KMS-11 (cell line): Measurements from ENCODE around the gene ERC2.

Source experiments
- H2AFZ ChIP-seq: fragments of 200-600 bp; sonication (generic); 2 replicates; pipeline ENCODE4 v1.6.1; 2016; ENCODE audit warnings: antibody characterized with exemption, mixed run types, low read depth
- H3K27ac ChIP-seq: fragments of 200-600 bp; sonication (generic); 2 replicates; pipeline ENCODE4 v1.6.1; 2016; ENCODE audit warnings: mild to moderate bottlenecking, mixed run types
- H3K27me3 ChIP-seq: fragments of 200-600 bp; sonication (generic); 2 replicates; pipeline ENCODE4 v1.6.1; 2017; ENCODE audit warnings: mild to moderate bottlenecking, low read depth, mixed run types, moderate library complexity; ENCODE audit not compliant: insufficient read depth
- H3K36me3 ChIP-seq: fragments of 200-600 bp; sonication (generic); 2 replicates; pipeline ENCODE4 v1.6.1; 2017; ENCODE audit warnings: mild to moderate bottlenecking, mixed run types; ENCODE audit not compliant: insufficient read depth
- H3K4me1 ChIP-seq: fragments of 200-600 bp; sonication (generic); 2 replicates; pipeline ENCODE4 v1.6.1; 2016; ENCODE audit warnings: mild to moderate bottlenecking, low read depth, mixed run types; ENCODE audit not compliant: poor library complexity, severe bottlenecking
- H3K4me2 ChIP-seq: fragments of 200-600 bp; sonication (generic); 2 replicates; pipeline ENCODE4 v1.7.0; 2016; ENCODE audit warnings: mild to moderate bottlenecking, mixed run types
- H3K4me3 ChIP-seq: fragments of 200-600 bp; sonication (generic); IDR thresholded peaks from 2 replicates; pipeline ENCODE4 v1.6.1; 2017; ENCODE audit warnings: low read depth, low read length, mixed read lengths; ENCODE audit not compliant: insufficient read depth
- H3K79me2 ChIP-seq: fragments of 200-600 bp; sonication (generic); 2 replicates; pipeline ENCODE4 v1.6.1; 2016; ENCODE audit warnings: low read depth, mixed run types; ENCODE audit not compliant: insufficient read depth
- H3K9ac ChIP-seq: fragments of 200-600 bp; sonication (generic); 2 replicates; pipeline ENCODE4 v1.6.1; 2016; ENCODE audit warnings: mild to moderate bottlenecking, mixed run types
- H4K20me1 ChIP-seq: fragments of 200-600 bp; sonication (generic); 2 replicates; pipeline ENCODE4 v1.6.1; 2016; ENCODE audit warnings: mild to moderate bottlenecking, mixed run types; ENCODE audit not compliant: insufficient read depth
- CTCF ChIP-seq: fragments of 200-600 bp; sonication (generic); conservative IDR thresholded peaks from 2 replicates; pipeline ENCODE4 v1.6.1; 2017; ENCODE audit warnings: low read depth, mild to moderate bottlenecking, antibody characterized with exemption, low read length, moderate library complexity, mixed read lengths

The ERC2 gene

GRCh38 chr3:55591888-55592287, 876.4 kb downstream of the ERC2 start:
- Histone ChIP-seq H2AFZ (no peak overlapping the region), H3K4me1 (no peaks in the 10 kb centered on the region), H3K36me3 (no peaks in the 10 kb centered on the region), H3K9ac (no peak overlapping the region), H3K27ac (no peak overlapping the region), H3K4me3 (no peak overlapping the region), H3K4me2 (no peak overlapping the region), H4K20me1 (no peaks in the 10 kb centered on the region), H3K27me3 (no peaks in the 10 kb centered on the region), H3K79me2 (no peaks in the 10 kb centered on the region)
- TF ChIP-seq CTCF: no peak

GRCh38 chr3:55588146-55588765, 880.0 kb downstream of the ERC2 start:
- Histone ChIP-seq H3K9ac (no peak overlapping the region), H3K27me3 (no peaks in the 10 kb centered on the region), H3K27ac (no peak overlapping the region), H3K36me3 (no peaks in the 10 kb centered on the region), H3K79me2 (no peaks in the 10 kb centered on the region), H2AFZ (no peak overlapping the region), H4K20me1 (no peaks in the 10 kb centered on the region), H3K4me3 (no peak overlapping the region), H3K4me1 (no peaks in the 10 kb centered on the region), H3K4me2 (no peak overlapping the region)
- no peak for TF ChIP-seq CTCF

- no peak overlapping the region for H2AFZ ChIP-seq
- H3K36me3 ChIP-seq: no peaks in the 10 kb centered on the region
- H4K20me1 ChIP-seq: no peaks in the 10 kb centered on the region
- H3K4me2 ChIP-seq: no peak overlapping the region
- H3K27me3 ChIP-seq: no peaks in the 10 kb centered on the region
- no peak overlapping the region for H3K27ac ChIP-seq
- H3K79me2 ChIP-seq: no peaks in the 10 kb centered on the region
- no peak overlapping the region for H3K9ac ChIP-seq
- H3K4me3 ChIP-seq: no peak overlapping the region
- no peak for TF ChIP-seq CTCF
- H3K4me1 ChIP-seq: no peaks in the 10 kb centered on the region
These were observed 882.4 kb downstream of the ERC2 start for GRCh38 chr3:55585856-55586255.

- H3K79me2 ChIP-seq: no peaks in the 10 kb centered on the region
- no peak overlapping the region for H3K9ac ChIP-seq
- no peaks in the 10 kb centered on the region for H4K20me1 ChIP-seq
- no peak overlapping the region for H3K4me3 ChIP-seq
- no peaks in the 10 kb centered on the region for H3K36me3 ChIP-seq
- H3K4me1 ChIP-seq: no peaks in the 10 kb centered on the region
- H3K4me2 ChIP-seq: no peak overlapping the region
- H2AFZ ChIP-seq: no peak overlapping the region
- H3K27me3 ChIP-seq: no peaks in the 10 kb centered on the region
- no peak overlapping the region for H3K27ac ChIP-seq
- no peak for TF ChIP-seq CTCF
These were observed 883.4 kb downstream of the ERC2 start for GRCh38 chr3:55584716-55585368.
